Osteocyte (in vitro differentiated cells): ENCODE data around the gene TXNDC5. TPM values are rescaled to one million over a fixed set of nuclear protein-coding genes. Genes with fewer than 3 reads are reported as not detected.

ENCODE experiments used
- DNase-seq: peaks from one replicate; pipeline ENCODE4 v3.0.0; 2021; ENCODE audit warnings: mixed read lengths; ENCODE audit not compliant: unreplicated experiment; ENCODE audit errors: extremely low spot score
- H3K27ac Mint-ChIP-seq: one replicate; pipeline ENCODE4 v1.8.0; 2021; ENCODE audit warnings: mild to moderate bottlenecking, mixed read lengths; ENCODE audit not compliant: unreplicated experiment
- H3K27me3 Mint-ChIP-seq: one replicate; pipeline ENCODE4 v1.8.0; 2021; ENCODE audit warnings: mixed read lengths; ENCODE audit not compliant: unreplicated experiment
- H3K36me3 Mint-ChIP-seq: one replicate; pipeline ENCODE4 v1.8.0; 2021; ENCODE audit warnings: mixed read lengths; ENCODE audit not compliant: unreplicated experiment
- H3K4me1 Mint-ChIP-seq: one replicate; pipeline ENCODE4 v1.8.0; 2021; ENCODE audit warnings: mixed read lengths; ENCODE audit not compliant: unreplicated experiment
- H3K4me3 Mint-ChIP-seq: one replicate; pipeline ENCODE4 v1.8.0; 2021; ENCODE audit warnings: mild to moderate bottlenecking, moderate library complexity, mixed read lengths; ENCODE audit not compliant: unreplicated experiment
- H3K9me3 Mint-ChIP-seq: one replicate; pipeline ENCODE4 v1.8.0; 2021; ENCODE audit warnings: mixed read lengths; ENCODE audit not compliant: unreplicated experiment
- total RNA-seq: library from RNA; stranded (reverse); gene quantifications from 2 replicates; pipeline ENCODE4 v1.2.1, GENCODE V29; 2021
- TF ChIP-seq, protein P1 (sequence below): fragments of 200-600 bp; sonication (generic); IDR thresholded peaks from 2 replicates; pipeline ENCODE4 v1.5.0; 2021; ENCODE audit warnings: antibody characterized with exemption, mild to moderate bottlenecking, moderate library complexity

Gene TXNDC5
- total RNA-seq, 1 donor from 2014 or later, result 148 TPM

DNA sequence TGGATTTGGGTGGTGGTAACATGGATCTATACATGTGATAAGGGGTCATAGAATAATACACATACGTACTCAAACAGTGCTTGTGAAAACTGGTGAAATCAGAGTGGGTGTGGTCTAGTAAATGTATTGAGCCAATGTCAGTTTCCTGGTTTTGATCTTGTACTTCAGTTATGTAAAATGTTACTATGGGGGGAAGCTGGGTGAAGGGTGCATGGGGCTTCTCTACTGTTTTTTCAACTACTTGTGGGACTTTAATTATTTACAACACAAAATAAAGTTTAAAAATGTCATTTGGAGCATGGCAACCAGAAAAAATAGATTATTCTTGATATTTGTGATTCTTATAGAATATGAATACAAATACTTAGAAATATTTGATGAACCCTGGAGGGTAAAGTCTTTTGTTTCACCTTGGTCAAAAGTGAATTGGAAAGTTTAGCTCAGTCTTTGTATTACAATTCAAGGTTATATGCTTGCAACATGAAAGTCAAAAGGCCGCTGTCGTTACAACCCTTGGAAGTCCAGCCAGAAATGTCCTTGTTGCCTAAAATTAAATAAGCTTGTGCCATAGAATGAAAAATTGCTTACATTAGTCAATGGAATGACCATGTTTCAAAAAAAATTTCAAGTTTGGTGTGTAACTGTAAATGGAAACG lies 74.1 kb downstream of the TXNDC5 start:
- no peak overlapping the region for H3K27ac Mint-ChIP-seq
- no peak overlapping the region for H3K4me3 Mint-ChIP-seq
- no peaks in the 10 kb centered on the region for H3K4me1 Mint-ChIP-seq
- no peak for DNase-seq
- H3K27me3 Mint-ChIP-seq, result peaks cover 2% of the 10 kb centered on the region
- TF ChIP-seq, protein P1, sequence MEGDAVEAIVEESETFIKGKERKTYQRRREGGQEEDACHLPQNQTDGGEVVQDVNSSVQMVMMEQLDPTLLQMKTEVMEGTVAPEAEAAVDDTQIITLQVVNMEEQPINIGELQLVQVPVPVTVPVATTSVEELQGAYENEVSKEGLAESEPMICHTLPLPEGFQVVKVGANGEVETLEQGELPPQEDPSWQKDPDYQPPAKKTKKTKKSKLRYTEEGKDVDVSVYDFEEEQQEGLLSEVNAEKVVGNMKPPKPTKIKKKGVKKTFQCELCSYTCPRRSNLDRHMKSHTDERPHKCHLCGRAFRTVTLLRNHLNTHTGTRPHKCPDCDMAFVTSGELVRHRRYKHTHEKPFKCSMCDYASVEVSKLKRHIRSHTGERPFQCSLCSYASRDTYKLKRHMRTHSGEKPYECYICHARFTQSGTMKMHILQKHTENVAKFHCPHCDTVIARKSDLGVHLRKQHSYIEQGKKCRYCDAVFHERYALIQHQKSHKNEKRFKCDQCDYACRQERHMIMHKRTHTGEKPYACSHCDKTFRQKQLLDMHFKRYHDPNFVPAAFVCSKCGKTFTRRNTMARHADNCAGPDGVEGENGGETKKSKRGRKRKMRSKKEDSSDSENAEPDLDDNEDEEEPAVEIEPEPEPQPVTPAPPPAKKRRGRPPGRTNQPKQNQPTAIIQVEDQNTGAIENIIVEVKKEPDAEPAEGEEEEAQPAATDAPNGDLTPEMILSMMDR, result no peak
- H3K36me3 Mint-ChIP-seq, result no peaks in the 10 kb centered on the region
- no peaks in the 10 kb centered on the region for H3K9me3 Mint-ChIP-seq

GRCh38 chr6:7833751-7834070 lies 76.9 kb downstream of the TXNDC5 start:
- TF ChIP-seq, protein P1, result no peak
- Mint-ChIP-seq H3K27me3 (peaks cover 2% of the 10 kb centered on the region), H3K36me3 (no peaks in the 10 kb centered on the region), H3K27ac (no peak overlapping the region), H3K4me1 (no peaks in the 10 kb centered on the region), H3K9me3 (no peaks in the 10 kb centered on the region), H3K4me3 (no peak overlapping the region)
- no peak for DNase-seq

GRCh38 chr6:7832904-7833750 lies 77.5 kb downstream of the TXNDC5 start:
- H3K27ac Mint-ChIP-seq, result no peak overlapping the region
- peaks cover 2% of the 10 kb centered on the region for H3K27me3 Mint-ChIP-seq
- DNase-seq, result no peak
- H3K9me3 Mint-ChIP-seq, result no peaks in the 10 kb centered on the region
- no peaks in the 10 kb centered on the region for H3K4me1 Mint-ChIP-seq
- TF ChIP-seq, protein P1, result no peak
- H3K36me3 Mint-ChIP-seq, result no peaks in the 10 kb centered on the region
- no peak overlapping the region for H3K4me3 Mint-ChIP-seq

Other genes starting within 250 kb of the TXNDC5 start
- gene BMP6, start 184.7 kb downstream of the TXNDC5 start, total RNA-seq, result not detected in 2 replicates
- gene BLOC1S5, start 153.6 kb upstream of the TXNDC5 start, total RNA-seq, result 9.1 and 11.0 TPM in 2 replicates
- gene EEF1E1, start 191.8 kb upstream of the TXNDC5 start, total RNA-seq, result 17.6 and 24.5 TPM in 2 replicates